GM18520 (cell line): ENCODE data around the gene GPN3.
"Not testable (repeated sequence)": the region's sequence is repeated elsewhere in the genome, so short reads cannot be mapped to it uniquely, and the experiment has no call there.

Experiments used
- ATAC-seq: cut with Tn5 transposase; IDR thresholded peaks from one replicate; pipeline ENCODE4 v1.9.1; 2021; ENCODE audit not compliant: unreplicated experiment

GPN3 gene

DNA sequence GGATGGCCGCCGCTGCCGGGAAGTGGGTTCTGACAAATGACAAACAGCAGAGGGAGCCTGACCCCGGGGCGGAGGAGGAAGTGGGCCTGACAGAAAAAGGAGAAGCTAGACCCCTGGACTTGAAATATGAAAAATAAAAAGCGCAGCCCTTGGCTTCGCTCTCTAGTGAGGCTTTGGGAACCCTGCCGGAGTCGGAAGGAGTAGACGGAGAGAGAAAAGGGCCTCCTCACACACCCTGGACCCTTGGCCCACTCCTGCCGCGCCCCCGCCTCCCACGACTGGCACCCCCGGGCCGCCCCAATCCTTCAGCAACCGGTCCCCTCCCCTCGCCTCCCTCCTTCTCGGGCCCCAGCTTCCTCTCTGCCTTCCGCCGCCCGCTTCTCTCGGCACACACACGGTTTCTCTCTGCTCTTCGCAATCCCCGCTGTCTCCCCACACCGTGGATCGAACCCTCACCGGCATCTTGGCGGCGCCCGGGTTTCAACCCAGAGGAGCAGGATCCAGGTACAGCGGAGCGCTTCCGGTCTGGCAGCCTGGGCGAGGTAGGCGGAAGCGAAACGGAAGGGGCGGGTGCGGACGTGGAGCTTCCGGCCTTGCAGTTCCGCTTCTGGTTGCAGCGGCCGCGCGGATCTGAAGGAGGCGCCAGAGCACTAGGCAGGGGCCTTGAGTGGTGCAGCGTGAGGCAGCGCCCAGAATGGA is 18.1 kb downstream of the GPN3 start, which contains the start of gene ARPC3:
Gene ARPC3, minus strand, starts transcription at position 539 of the 699 bp plus-strand sequence. Its CDS starts 77 bp downstream, at position 462.
- peak; percentile 94 for ATAC-seq

DNA sequence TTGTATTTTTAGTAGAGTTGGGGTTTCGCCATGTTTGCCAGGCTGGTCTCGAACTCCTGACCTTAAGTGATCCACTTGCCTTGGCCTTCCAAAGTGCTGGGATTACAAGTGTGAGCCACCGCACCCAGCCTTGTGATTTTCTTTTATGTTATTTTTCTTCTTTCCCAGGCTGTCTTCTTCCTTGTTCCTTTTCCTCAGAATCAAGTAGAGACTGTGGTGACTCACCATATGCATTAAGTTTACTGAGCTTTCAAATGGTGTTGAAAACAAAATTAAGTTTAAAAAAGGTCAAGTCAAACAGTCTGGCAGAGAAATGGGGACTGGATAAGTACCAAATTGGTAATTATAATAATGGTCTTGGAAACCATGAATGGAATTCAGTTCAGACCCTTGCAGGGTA is 23.6 kb downstream of the GPN3 start:
- no peak for ATAC-seq

DNA sequence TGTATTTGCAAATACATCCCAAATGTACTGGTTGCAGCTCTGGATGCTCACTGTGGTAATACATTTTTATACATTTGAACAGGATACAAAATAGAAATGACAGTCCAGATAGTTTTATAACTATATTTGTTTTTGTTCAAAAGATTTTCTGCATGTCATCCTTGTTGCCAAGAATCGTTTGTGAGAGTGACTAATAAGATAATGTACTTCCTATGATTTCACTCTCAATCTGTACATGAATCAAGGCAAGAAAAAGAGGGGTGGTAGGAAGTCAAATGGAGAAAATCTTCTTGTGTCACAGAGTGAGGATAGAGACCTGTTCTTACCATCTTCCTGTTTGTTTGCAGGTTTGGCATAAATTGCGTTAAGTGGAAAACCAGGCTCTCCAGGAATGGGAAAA is 31.8 kb downstream of the GPN3 start:
- no peak for ATAC-seq

DNA sequence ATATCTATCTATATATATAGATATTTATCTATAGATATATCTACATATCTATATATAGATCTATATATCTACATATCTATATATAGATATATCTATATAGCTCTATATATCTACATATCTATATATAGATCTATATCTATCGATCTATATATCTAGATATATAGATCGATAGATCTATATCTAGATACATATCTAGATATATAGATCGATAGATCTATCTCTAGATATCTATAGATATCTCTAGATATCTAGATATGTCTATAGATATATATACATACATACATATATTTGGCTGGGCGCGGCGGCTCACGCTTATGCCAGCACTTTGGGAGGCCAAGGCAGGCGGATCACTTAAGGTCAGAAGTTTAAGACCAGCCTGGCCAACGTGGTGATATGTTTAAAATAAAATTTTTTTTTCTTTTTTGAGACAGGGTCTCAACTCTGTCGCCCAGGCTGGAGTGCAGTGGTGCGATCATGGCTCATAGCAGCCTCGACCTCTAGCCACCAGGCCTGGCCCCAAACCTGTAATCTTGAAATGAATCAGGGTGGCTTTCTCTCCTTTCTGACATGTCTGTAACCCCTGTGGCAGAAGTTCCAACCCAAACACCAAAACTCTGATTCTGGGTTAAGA is 36.0 kb downstream of the GPN3 start:
- no peak for ATAC-seq

DNA sequence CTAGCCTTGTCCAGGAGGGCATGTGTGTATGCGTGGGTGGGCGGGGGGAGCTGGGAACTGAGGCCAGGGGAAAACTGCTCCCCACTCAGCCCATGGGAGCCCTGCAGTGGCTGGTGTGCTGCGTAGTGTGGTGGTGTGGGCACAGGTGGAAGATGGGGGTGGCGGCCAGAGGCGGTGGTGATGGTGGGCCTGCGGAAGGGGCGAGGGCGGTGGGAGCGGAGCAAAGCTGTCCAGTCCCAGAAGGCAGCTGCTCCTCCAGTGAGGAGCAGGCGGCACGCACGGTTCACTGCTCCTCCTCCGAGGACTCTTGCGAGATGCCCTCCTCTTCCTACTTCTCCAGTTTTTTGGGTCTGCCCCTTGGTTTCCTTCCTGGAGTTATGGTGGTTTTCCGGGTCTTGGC is 38.4 kb downstream of the GPN3 start:
- not testable (repeated sequence) for ATAC-seq

DNA sequence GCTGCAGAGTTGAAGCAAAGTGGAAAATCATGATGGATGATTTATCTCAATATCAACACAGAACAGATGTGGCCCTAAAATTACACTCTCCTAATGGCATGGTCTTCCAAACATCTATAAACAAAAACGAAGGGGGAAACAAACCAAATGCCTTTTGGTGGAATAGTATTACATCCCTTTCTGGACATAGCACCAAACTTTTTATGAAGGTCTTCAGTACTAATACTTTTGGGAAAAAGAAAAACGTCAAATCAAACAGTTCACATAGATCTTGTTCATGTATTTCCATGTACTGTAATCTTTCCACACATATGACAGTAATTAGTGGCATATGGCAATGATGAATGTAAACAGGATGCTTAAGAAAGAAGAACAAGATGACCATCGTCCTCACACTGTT is 41.7 kb downstream of the GPN3 start:
- ATAC-seq = no peak

DNA sequence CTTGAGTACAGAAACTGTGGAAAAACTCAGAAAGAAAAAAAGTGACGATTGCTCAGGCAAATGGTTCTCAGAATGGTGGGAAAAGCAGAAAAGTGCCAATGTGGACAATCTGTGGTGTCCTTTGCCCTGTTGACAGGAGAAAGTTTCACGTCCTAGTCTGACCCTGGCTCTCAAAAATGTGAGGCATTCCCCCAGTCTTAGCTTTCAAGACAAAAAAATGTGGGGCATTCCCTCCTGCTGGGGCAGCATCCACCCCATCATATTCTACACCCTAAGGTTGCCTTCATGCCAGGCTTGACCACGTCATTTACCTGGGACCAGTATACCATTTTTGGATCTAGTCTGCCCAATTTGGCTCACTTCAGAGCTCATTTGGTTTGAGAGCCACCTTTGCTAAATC is 43.8 kb downstream of the GPN3 start:
- ATAC-seq = no peak

DNA sequence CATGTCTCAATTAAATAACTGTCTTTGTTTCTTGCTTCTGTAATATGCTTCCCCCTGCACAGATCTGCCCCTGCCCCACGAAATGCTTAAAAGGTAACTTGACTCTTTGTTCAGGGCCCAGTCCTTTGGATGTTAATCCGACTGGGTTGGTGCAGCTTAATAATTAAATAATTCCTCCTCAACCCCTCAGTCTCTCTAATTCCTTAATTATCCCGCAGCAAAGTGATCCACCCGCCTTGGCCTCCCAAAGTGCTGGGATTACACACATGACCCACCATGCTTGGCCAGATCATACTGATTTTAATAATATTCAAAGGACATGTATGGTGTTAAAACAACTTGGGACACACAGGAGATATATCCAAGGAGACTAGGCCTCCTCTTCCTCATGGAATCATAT is 46.4 kb downstream of the GPN3 start:
- ATAC-seq = no peak

DNA sequence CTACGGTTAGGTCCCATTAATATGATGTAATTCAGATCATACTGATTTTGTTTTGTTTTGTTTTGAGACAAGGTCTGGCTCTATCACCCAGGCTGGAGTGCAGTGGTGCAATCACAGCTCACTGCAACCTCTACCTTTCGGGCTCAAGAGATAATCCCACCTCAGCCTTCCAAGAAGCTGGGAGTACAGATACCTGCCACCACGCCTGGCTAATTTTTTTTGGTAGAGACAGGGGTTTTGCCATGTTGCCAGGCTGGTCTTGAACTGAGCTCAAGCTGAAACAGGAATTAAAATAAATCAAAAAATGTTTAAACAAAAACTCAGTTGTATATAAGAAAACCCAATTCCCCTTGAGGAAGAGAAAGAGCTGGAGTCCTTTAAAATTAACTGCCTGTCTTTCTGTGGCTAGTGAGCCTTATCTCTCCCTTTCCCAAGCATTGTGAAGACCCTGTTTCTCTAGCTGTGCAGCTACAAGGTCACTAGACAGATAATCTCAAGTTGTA is 46.8 kb downstream of the GPN3 start:
- ATAC-seq = no peak

DNA sequence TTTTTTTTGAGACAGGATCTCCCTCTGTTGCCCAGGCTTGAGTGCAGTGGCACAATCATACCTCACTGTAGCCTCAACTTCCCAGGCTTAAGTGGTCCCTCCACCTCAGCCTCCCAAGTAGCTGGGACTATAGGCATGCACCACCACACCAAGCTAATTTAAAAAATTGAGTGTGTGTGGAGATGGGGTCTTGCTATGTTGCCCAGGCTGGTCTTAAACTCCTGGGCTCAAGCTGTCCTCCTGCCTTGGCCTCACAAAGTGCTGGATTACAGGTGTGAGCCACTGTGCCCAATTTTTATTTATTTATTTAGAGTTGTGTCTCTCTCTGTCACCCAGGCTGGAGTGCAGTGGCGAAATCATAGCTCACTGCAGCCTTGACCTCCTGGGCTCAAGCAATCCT is 47.4 kb downstream of the GPN3 start:
- ATAC-seq = not testable (repeated sequence)

DNA sequence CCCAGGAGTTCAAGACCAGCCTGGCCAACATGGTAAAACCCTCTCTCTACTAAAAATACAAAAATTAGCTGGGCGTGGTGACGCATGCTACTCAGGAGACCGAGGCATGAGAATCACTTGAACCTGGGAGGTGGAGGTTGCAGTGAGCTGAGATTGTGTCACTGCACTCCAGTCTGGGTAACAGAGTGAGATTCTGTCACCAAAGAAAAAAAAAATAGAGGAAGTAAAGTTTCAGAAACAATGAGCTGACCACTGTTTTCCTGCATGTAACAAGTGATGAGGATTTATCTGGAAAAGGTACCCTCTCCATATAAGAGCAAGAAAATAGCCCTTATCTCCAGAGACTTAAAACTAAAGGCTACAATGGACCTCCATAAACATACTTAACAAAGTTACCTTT is 50.9 kb downstream of the GPN3 start:
- ATAC-seq = not testable (repeated sequence)

DNA sequence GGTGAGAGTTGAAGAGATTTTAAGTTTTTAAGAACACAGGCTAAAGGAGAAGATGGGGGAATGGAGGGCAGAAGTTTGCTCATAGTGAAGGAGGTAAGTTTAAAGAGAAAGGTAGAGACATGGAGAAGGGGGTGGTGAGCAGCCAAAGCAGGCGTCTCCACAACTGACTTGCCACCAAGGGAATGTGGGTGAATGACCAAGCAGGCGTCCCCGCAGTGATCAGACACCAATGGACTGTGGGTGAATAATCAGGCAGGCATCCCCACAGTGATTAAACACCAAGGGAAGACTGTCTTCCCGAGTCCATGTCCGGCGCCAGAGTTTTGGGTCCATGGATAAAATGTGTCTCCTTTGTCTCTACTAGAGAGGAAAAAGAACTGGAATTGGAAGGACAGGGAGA is 58.0 kb downstream of the GPN3 start:
- ATAC-seq = not testable (repeated sequence)

DNA sequence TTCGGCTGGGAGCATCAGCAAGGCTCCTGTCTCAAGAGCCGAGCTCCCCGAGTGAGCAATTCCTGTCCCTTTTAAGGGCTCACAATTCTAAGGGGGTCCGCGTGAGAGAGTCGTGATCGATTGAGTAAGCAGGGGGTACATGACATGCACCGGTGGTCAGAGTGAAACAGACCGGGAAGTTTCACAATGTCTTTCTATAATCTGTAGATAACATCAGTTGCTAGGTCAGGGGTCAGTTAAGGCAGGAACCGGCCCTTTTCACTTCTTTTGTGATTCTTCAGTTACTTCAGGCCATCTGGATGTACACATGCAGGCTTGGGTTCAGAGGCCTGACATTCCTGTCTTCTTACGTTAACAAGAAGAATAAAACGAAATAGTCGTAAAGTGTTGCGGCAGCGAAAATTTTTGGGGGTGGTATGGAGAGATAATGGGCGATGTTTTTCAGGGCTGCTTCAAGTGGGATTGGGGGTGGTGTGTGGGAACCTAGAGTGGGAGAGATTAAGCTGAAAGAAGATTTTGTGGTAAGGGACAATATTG is 62.9 kb downstream of the GPN3 start:
- ATAC-seq = not testable (repeated sequence)

DNA sequence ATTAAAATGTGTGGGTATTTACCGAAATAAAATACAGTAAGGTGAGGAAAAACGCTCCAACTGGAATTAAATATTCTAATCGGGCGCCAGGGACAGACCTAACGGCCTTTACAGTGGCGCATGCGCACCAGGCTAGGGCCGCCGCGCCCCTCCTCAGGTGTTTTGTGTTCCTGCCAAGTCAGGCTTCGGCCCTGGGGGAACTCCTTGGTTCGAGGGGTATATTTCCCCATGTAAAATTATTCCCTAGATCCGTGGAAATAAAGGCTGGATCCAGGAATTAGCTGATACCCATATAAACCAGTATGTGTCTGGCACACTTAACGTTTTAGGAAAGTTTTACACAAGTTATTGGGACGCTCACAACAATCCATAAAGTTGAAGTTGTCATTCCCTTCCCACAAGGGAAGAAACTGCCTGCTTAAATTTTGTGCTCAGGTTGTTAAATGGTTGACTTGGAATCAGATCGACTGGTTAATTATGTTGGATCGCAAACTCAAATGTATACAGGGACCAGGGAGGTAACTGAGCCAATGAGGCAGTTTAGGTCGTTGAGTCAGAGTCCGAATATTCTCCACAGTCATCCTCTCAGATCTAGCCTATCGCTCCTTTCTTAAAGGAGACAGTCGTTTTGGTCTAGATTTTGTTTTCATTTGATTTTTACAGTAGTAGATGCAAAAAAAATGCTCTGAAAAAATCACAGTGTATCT is 63.9 kb downstream of the GPN3 start:
- ATAC-seq = no peak

DNA sequence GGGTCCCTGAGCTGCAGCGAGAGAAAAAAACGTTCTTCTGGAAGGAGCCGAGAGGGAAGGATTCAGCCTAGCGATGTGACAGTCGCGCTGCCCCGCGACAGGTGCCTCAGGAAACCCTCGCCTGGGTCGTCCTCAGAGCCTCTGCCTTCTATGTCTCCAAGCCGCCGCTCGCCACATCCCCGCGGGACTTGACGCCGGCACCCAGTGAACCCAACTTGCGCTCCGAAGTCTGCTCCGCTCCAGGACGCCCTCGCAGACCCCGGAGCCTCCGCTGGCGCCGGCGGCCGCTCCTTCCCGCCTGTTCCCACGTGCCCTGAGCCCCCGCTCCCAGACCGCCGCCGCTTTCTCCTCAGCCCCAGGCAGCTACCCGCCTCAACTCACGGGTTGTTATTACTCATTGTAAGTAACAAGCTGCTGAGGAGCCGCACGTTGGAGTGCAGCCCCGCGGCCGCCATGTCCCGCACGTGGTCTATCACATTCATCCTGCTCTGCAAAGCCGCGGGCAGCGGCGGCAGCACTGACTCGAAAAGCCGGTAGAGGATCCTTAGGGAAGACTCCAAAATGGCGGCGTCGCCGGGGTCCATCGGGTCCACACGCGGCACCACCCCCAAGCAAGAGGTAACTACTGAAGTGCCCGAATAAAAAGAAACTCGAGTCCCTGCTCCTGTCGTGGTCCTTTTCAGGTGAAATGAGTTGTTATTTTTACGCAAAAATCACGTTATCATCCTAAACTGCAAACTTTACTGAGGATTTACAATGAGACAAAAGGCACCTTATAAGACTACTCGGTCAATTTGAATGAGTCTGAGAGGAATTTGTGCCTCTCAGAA is 64.7 kb downstream of the GPN3 start, which contains the start of gene ANAPC7:
Gene ANAPC7, minus strand, starts transcription at position 563 of the 830 bp plus-strand sequence. Its CDS starts 81 bp downstream, at position 482.
- no peak for ATAC-seq
